WTC11 (cell line): ENCODE data around the gene COBL. TPM values are rescaled to one million over a fixed set of nuclear protein-coding genes. Genes with fewer than 3 reads are reported as not detected.
A peak's percentile ranks its signal among the peaks of the same experiment; 100 is the strongest.

Experiments
- ATAC-seq: fragments of 200-7000 bp; cut with Tn5 transposase; 2 replicates; pipeline ENCODE4 v1.10.0; 2021; ENCODE audit warnings: mild to moderate bottlenecking, moderate library complexity
- CTCF ChIA-PET: fragments of 300-600 bp; sonication (Branson Sonifier 250); formaldehyde crosslinking; loops from one replicate; lab custom pipeline; 2021; ENCODE audit warnings: antibody characterized with exemption; lab: Charles Lee
- POLR2A ChIA-PET: fragments of 350-600 bp; sonication (Branson Sonifier 250); formaldehyde crosslinking; loops from one replicate; lab custom pipeline; 2021; ENCODE audit warnings: antibody characterized with exemption; lab: Charles Lee
- DNase-seq: peaks from one replicate; pipeline ENCODE4 v3.0.0; 2021; ENCODE audit warnings: low spot score
- H3K27ac Mint-ChIP-seq: 2 replicates; pipeline ENCODE4 v1.8.0; 2021; ENCODE audit warnings: mixed read lengths
- H3K27me3 Mint-ChIP-seq: 2 replicates; pipeline ENCODE4 v1.8.0; 2021; ENCODE audit warnings: low read depth, mild to moderate bottlenecking, moderate library complexity, mixed read lengths
- H3K36me3 Mint-ChIP-seq: 2 replicates; pipeline ENCODE4 v1.8.0; 2021; ENCODE audit warnings: mixed read lengths
- H3K4me1 Mint-ChIP-seq: 2 replicates; pipeline ENCODE4 v1.8.0; 2022; ENCODE audit warnings: mixed read lengths
- H3K4me3 Mint-ChIP-seq: 2 replicates; pipeline ENCODE4 v1.8.0; 2021; ENCODE audit warnings: mild to moderate bottlenecking, moderate library complexity, mixed read lengths
- H3K9me3 Mint-ChIP-seq: 2 replicates; pipeline ENCODE4 v1.8.0; 2021; ENCODE audit warnings: mixed read lengths
- AR ChIP-seq: fragments of 250-450 bp; sonication (Bioruptor Pico); IDR thresholded peaks from 2 replicates; pipeline ENCODE4 v1.9.0; 2021; ENCODE audit warnings: mild to moderate bottlenecking
- ATF1 ChIP-seq: sonication (generic); formaldehyde crosslinking; IDR thresholded peaks from 2 replicates; pipeline ENCODE4 v1.8.1; 2023; ENCODE audit warnings: mild to moderate bottlenecking, moderate library complexity, missing genetic modification reagents
- ATF3 ChIP-seq: sonication (generic); formaldehyde crosslinking; conservative IDR thresholded peaks from 2 replicates; pipeline ENCODE4 v1.8.1; 2022; ENCODE audit warnings: mild to moderate bottlenecking, missing genetic modification reagents
- ATF6 ChIP-seq: sonication (generic); formaldehyde crosslinking; IDR thresholded peaks from 2 replicates; pipeline ENCODE4 v1.8.1; 2023; ENCODE audit warnings: mild to moderate bottlenecking, missing genetic modification reagents
- E2F5 ChIP-seq: sonication (generic); formaldehyde crosslinking; IDR thresholded peaks from 2 replicates; pipeline ENCODE4 v1.8.1; 2022; ENCODE audit warnings: mild to moderate bottlenecking, moderate library complexity, missing genetic modification reagents
- ETV6 ChIP-seq: sonication (generic); formaldehyde crosslinking; IDR thresholded peaks from 2 replicates; pipeline ENCODE4 v1.8.1; 2022; ENCODE audit warnings: mild to moderate bottlenecking, missing genetic modification reagents
- GABPB1 ChIP-seq: sonication (generic); formaldehyde crosslinking; IDR thresholded peaks from 2 replicates; pipeline ENCODE4 v1.8.1; 2023; ENCODE audit warnings: mild to moderate bottlenecking, missing genetic modification reagents
- GTF2I ChIP-seq: fragments of 250-450 bp; sonication (Bioruptor Pico); conservative IDR thresholded peaks from 2 replicates; pipeline ENCODE4 v1.4.0; 2021; ENCODE audit warnings: mild to moderate bottlenecking
- IRF2 ChIP-seq: sonication (generic); formaldehyde crosslinking; IDR thresholded peaks from 2 replicates; pipeline ENCODE4 v1.8.0; 2022; ENCODE audit warnings: low read depth, missing genetic modification reagents, borderline replicate concordance
- MLX ChIP-seq: sonication (generic); formaldehyde crosslinking; IDR thresholded peaks from 2 replicates; pipeline ENCODE4 v1.8.1; 2023; ENCODE audit warnings: mild to moderate bottlenecking, missing genetic modification reagents, moderate library complexity
- NFATC4 ChIP-seq: fragments of 250-450 bp; sonication (Bioruptor Pico); IDR thresholded peaks from 2 replicates; pipeline ENCODE4 v1.9.0; 2021; ENCODE audit warnings: mild to moderate bottlenecking
- PRRX2 ChIP-seq: fragments of 250-450 bp; sonication (Bioruptor Pico); IDR thresholded peaks from 2 replicates; pipeline ENCODE4 v1.8.0; 2021; ENCODE audit warnings: mild to moderate bottlenecking
- STAT6 ChIP-seq: sonication (generic); formaldehyde crosslinking; conservative IDR thresholded peaks from 2 replicates; pipeline ENCODE4 v1.8.1; 2023; ENCODE audit warnings: mild to moderate bottlenecking, low read depth, missing genetic modification reagents, moderate library complexity
- TEAD1 ChIP-seq: sonication (generic); formaldehyde crosslinking; IDR thresholded peaks from 2 replicates; pipeline ENCODE4 v1.8.0; 2022; ENCODE audit warnings: mild to moderate bottlenecking, missing genetic modification reagents
- ZNF121 ChIP-seq: sonication (generic); formaldehyde crosslinking; IDR thresholded peaks from 2 replicates; pipeline ENCODE4 v1.8.0; 2023; ENCODE audit warnings: missing genetic modification reagents
- ZNF219 ChIP-seq: sonication (generic); formaldehyde crosslinking; IDR thresholded peaks from 2 replicates; pipeline ENCODE4 v1.8.0; 2023; ENCODE audit warnings: missing genetic modification reagents, mild to moderate bottlenecking, borderline replicate concordance
- ZNF263 ChIP-seq: sonication (generic); formaldehyde crosslinking; IDR thresholded peaks from 2 replicates; pipeline ENCODE4 v1.8.1; 2022; ENCODE audit warnings: low read depth, mild to moderate bottlenecking, moderate library complexity, missing genetic modification reagents
- ZNF281 ChIP-seq: sonication (generic); formaldehyde crosslinking; IDR thresholded peaks from 2 replicates; pipeline ENCODE4 v1.8.0; 2023; ENCODE audit warnings: mild to moderate bottlenecking, missing genetic modification reagents
- ZNF317 ChIP-seq: sonication (generic); formaldehyde crosslinking; IDR thresholded peaks from 2 replicates; pipeline ENCODE4 v1.8.1; 2023; ENCODE audit warnings: low read depth, mild to moderate bottlenecking, moderate library complexity, missing genetic modification reagents, borderline replicate concordance
- ZNF416 ChIP-seq: fragments of 250-450 bp; sonication (Bioruptor Pico); IDR thresholded peaks from 2 replicates; pipeline ENCODE4 v1.9.0; 2021; ENCODE audit warnings: mild to moderate bottlenecking, inconsistent platforms
- ZNF423 ChIP-seq: fragments of 250-450 bp; sonication (Bioruptor Pico); IDR thresholded peaks from 2 replicates; pipeline ENCODE4 v2.1.2; 2022; ENCODE audit warnings: mild to moderate bottlenecking, moderate library complexity
- ZNF671 ChIP-seq: fragments of 250-450 bp; sonication (Bioruptor Pico); IDR thresholded peaks from 2 replicates; pipeline ENCODE4 v1.8.0; 2021; ENCODE audit warnings: mild to moderate bottlenecking
- total RNA-seq: library from RNA; stranded (reverse); gene quantifications from 3 replicates; pipeline ENCODE4 v1.2.3, GENCODE V29; 2021

The COBL gene
- total RNA-seq, 1 experiment from 2014 or later: 36.5 TPM

- TF ChIP-seq ZNF263 (CRISPR knock-in tag) (no peak), ATF3 (no peak), TEAD1 (CRISPR knock-in tag) (no peak), ZNF219 (CRISPR knock-in tag) (no peak), STAT6 (no peak), ATF1 (CRISPR knock-in tag) (no peak), ATF6 (no peak), ZNF281 (CRISPR knock-in tag) (no peak), E2F5 (no peak), GTF2I (CRISPR knock-in tag) (no peak), ETV6 (no peak), PRRX2 (CRISPR knock-in tag) (no peak), MLX (no peak), ZNF317 (CRISPR knock-in tag) (no peak), ZNF423 (no peak)
Measured at GRCh38 chr7:51227861-51228260, 88.7 kb downstream of the COBL start (continued).

- ChIA-PET CTCF (interaction anchor here (1.4 to 4.6 kb wide), 5 partner anchors 15 to 140 kb away, joined by 4 to 78 read pairs (median 7); no protein-coding TSS in a partner anchor), POLR2A (interaction anchor here (0.6 kb wide), 1 partner anchor 67 kb away, joined by 4 read pairs; no protein-coding TSS in a partner anchor)
- no peaks in the 10 kb centered on the region for H3K36me3 Mint-ChIP-seq
- no peak for ATAC-seq
- no peaks in the 10 kb centered on the region for H3K27me3 Mint-ChIP-seq
- peaks cover 62% of the 10 kb centered on the region for H3K4me1 Mint-ChIP-seq
- no peak overlapping the region for H3K4me3 Mint-ChIP-seq
- no peaks in the 10 kb centered on the region for H3K9me3 Mint-ChIP-seq
- DNase-seq: no peak
- peak overlapping the region; percentile 77; the same call in 1 of the 2 replicates for H3K27ac Mint-ChIP-seq
- TF ChIP-seq NFATC4 (CRISPR knock-in tag) (no peak), ZNF121 (CRISPR knock-in tag) (no peak), GABPB1 (no peak), ATF6 (no peak), ZNF416 (CRISPR knock-in tag) (no peak), ZNF671 (CRISPR knock-in tag) (no peak), PRRX2 (CRISPR knock-in tag) (no peak), IRF2 (no peak), AR (CRISPR knock-in tag) (no peak)
Measured at GRCh38 chr7:51226916-51227535, 89.6 kb downstream of the COBL start.
